ENCODE data around the gene PMEL. TPM values are rescaled to one million over a fixed set of nuclear protein-coding genes. Genes with fewer than 3 reads are reported as not detected.
"Not testable (repeated sequence)": the region's sequence is repeated elsewhere in the genome, so short reads cannot be mapped to it uniquely, and the experiment has no call there.

PMEL gene
- total RNA-seq, 1 experiment from 2014 or later = 2.0 TPM

- Histone ChIP-seq H3K9me3 (no peaks in the 10 kb centered on the region), H3K36me3 (no peaks in the 10 kb centered on the region), H3K27me3 (no peaks in the 10 kb centered on the region), H3K4me3 (no peak overlapping the region)
- DNase-seq = no peak
Measured at GRCh38 chr12:55933799-55934742, 31.8 kb downstream of the PMEL start.

- Histone ChIP-seq H3K4me3 (peak overlapping the region; percentile 47; the same call in 1 of the 2 replicates), H3K9me3 (no peaks in the 10 kb centered on the region), H3K36me3 (no peaks in the 10 kb centered on the region), H3K27me3 (no peaks in the 10 kb centered on the region)
- DNase-seq = peak; percentile 77
Measured at GRCh38 chr12:55933169-55933798, 32.6 kb downstream of the PMEL start.

DNA sequence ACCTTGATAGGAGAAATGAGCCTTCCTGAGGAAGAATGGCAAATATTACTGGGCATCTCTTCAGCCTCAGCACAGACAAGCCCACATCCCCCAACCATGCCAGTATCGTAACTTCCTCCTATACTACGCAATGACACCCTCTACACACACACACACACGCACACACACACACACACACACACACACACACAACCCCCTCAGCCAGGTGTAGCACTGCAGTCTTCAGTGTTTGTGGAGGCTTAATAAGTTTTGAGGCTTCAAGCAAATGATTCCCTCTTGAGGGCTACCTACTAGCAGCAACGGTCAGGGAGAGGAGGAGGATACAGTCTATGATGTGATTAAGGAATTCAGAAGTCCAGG lies 33.3 kb downstream of the PMEL start:
- DNase-seq = no peak
- no peaks in the 10 kb centered on the region for H3K36me3 ChIP-seq
- H3K9me3 ChIP-seq = no peaks in the 10 kb centered on the region
- peak overlapping the region; percentile 47 for H3K4me3 ChIP-seq
- no peaks in the 10 kb centered on the region for H3K27me3 ChIP-seq

DNA sequence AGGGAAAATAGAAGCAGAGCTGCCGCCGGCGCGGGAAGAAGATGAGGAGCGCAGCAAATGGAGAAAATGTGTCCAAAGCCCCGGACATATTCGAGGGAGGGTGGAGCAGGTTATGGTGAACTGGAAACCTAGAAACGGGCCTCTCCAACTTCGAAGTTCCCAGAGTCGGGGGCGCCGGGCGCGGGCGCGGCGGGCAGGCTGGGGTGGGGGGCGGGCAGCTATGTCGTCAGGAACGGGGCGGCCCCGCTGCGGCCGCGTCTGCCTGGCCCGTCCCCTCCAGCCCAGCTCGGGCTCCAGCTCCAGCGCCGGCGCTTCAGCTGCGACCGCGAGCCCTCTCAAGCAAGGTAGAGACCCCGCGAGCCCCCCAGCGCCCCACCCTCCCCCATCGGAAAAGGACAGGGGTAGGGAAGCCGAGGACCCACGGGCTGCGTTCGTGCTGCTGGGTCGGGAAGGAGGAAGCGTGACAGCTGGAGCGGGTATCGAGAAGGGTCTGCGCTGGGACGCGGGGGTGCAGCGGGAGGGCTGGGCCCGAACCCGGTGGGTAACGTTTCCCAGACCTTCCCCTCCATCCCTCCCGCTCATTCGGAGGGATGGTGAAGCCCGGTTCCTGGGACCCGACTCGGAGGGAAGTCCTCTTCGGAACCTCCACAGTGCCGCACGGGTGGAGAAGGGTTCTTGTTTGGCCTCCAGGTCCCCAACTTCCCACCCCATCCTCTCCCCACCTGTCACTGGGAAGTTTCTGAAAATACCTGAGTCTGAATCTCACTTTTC lies 33.9 kb downstream of the PMEL start:
- Histone ChIP-seq H3K27me3 (no peaks in the 10 kb centered on the region), H3K9me3 (no peaks in the 10 kb centered on the region), H3K4me3 (peak overlapping the region; percentile 47), H3K36me3 (no peaks in the 10 kb centered on the region)
- DNase-seq = peak; percentile 30

DNA sequence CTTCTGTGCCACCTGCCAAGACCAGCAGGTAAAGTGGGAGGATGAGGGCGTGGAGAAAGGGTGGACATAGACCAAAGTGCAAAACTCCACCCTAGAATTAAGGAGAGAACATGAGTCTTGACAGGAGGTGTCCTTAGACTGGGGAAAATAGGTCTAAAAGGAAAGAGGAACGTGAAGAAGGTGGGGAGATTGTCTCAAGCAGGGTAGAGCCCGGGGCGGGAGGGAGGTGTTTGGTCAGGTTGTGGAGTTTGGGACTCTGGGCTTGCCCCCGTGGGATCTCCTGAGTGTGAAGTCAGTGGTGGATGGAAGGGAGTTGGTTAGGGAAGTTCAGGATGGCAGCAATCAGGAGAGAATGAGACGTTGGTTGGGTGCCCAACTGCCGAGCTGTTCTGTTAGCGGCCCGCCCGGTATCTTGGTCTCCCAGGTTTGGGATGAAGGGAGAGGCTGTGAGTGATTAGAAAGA lies 34.5 kb downstream of the PMEL start:
- H3K9me3 ChIP-seq = no peaks in the 10 kb centered on the region
- H3K27me3 ChIP-seq = no peaks in the 10 kb centered on the region
- peak overlapping the region; percentile 47 for H3K4me3 ChIP-seq
- no peak for DNase-seq
- H3K36me3 ChIP-seq = no peaks in the 10 kb centered on the region

DNA sequence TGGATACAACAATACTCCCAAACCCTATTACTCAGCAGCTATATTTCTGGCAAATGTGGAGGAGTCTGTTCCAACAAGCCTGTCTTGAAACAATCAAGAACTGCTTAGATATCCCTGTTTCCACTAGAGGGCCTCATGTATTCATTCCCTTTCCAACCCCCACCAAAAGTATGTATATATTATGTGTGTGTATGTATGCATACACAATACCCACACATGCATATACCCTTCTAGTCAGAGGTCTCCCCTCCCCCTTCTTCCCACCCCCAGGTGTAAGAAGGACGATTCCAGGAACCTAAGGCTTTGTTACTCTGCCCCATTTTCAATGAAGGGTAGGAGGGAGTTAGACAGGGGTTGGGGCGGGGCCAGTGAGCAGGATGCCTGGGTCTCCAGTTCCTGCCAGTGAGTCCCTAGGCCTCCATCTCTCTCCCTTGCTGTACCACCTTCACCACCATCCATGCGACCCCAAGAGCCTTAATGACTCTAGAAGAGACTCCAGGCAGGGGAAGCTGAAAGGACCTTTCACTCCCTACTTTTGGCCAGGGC lies 35.0 kb downstream of the PMEL start, which contains the start of gene DGKA:
Gene DGKA (plus strand): TSS at position 392 of the 546 bp plus-strand sequence. CDS start 5,342 bp downstream, outside the sequence.
- Histone ChIP-seq H3K4me3 (peak within 1 kb of the TSS; percentile 47), H3K27me3 (no peaks in the 10 kb centered on the region), H3K36me3 (no peaks in the 10 kb centered on the region), H3K9me3 (no peaks in the 10 kb centered on the region)
- DNase-seq = peak; percentile 37

- no peak overlapping the region for H3K4me3 ChIP-seq
- no peaks in the 10 kb centered on the region for H3K27me3 ChIP-seq
- DNase-seq = no peak
- H3K36me3 ChIP-seq = peaks cover 3% of the 10 kb centered on the region
- H3K9me3 ChIP-seq = no peaks in the 10 kb centered on the region
Measured at GRCh38 chr12:55929306-55929791, 36.5 kb downstream of the PMEL start.

DNA sequence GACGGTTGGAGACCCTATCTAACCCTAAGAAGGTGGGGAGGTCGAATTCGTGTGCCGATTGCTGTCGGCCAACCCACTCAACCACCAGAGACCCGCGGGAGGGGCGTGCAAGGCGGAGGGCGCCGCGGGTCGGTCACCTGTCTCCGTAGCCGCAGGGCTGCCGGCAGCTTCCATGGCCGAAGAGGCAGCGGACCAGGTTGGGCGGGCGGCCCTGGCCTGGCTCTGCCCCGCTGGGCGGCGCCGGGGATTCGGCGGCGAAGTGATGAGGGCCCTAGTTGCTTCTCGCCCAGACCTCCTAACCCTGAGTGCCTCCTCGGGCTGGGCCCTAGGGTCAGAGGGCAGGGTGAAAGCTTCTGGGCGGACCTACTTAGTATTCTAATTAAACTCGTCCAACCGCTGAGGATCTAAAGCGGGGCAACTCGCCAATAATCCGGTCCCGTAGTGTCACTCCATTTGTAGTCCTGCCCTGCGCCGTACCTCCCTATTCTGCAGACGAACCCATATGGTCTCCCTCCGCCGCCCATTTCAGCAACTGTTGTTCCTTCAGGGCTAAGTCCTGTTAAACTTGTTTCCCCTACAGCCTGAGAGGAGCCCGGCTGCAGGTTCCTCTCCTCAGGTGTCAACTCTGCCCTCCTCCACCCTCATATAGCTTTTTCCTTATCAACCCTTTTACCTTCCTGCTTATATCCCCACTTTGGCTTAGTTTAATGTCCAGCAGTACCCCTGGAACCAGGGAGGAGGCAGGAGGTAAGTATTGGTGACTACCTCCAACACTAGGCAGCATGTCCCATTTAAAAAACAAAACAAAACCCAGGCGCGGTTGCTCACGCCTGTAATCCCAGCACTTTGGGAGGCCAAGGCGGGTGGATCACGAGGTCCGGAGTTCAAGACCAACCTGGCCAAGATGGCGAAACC lies 38.0 kb downstream of the PMEL start, which contains the start of gene PYM1:
Gene PYM1 (minus strand): TSS at position 307 of the 915 bp plus-strand sequence. CDS start 133 bp downstream, at position 174.
- Histone ChIP-seq H3K9me3 (no peaks in the 10 kb centered on the region), H3K4me3 (peak within 1 kb of the TSS; percentile 97), H3K36me3 (peaks cover 4% of the 10 kb centered on the region), H3K27me3 (no peaks in the 10 kb centered on the region)
- DNase-seq = peak; percentile 74

DNA sequence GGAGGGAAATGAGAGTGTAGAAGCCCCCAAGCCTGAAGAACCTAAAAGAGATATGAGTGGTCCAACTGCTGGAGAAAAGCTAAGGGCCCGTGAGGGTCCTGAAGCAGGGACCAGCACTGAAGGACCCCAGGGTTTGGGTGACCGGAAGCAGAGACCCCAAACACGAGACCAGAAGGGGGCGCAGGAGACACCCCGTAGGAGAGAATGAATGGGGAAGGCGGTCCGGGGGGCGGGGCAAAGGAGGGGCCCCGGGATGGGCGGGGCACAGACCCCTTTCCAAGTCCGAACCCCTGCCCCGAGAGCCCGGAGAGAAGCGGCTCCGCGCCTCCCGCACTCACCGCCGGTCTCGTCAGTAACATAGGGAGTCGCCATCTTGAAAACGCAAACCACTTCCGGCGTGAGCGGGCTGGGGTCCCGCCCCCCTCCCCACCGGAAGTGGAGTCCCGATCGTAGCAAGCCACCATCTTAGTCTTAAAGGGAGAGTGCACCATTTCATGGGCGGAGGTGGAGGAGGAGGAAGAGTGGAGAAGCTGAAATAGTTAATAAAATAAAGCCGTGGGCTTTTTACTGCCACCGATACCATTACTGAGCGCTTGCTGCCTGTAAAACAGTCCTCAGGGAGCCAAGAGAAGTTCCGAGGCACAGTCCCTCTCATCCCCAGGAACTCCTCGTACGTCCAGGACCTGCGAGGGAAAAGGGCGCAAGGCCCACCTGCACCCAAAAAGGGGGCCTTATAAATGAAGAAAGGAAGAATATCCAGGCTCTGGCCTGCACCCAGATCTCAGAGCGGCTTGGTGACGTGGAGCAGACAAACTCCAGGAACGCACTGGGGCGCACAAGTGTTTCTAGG lies 38.9 kb downstream of the PMEL start:
- DNase-seq = peak; percentile 95
- H3K36me3 ChIP-seq = peaks cover 8% of the 10 kb centered on the region
- no peaks in the 10 kb centered on the region for H3K9me3 ChIP-seq
- H3K4me3 ChIP-seq = peak overlapping the region; percentile 97
- H3K27me3 ChIP-seq = no peaks in the 10 kb centered on the region

- Histone ChIP-seq H3K36me3 (peaks cover 8% of the 10 kb centered on the region), H3K9me3 (no peaks in the 10 kb centered on the region), H3K27me3 (no peaks in the 10 kb centered on the region), H3K4me3 (peak overlapping the region; percentile 97)
- no peak for DNase-seq
Measured at GRCh38 chr12:55925870-55926737, 39.7 kb downstream of the PMEL start.

- no peak for DNase-seq
- Histone ChIP-seq H3K4me3 (peak overlapping the region; percentile 97), H3K27me3 (no peaks in the 10 kb centered on the region), H3K9me3 (no peaks in the 10 kb centered on the region), H3K36me3 (peaks cover 8% of the 10 kb centered on the region)
Measured at GRCh38 chr12:55925371-55925770, 40.5 kb downstream of the PMEL start.

DNA sequence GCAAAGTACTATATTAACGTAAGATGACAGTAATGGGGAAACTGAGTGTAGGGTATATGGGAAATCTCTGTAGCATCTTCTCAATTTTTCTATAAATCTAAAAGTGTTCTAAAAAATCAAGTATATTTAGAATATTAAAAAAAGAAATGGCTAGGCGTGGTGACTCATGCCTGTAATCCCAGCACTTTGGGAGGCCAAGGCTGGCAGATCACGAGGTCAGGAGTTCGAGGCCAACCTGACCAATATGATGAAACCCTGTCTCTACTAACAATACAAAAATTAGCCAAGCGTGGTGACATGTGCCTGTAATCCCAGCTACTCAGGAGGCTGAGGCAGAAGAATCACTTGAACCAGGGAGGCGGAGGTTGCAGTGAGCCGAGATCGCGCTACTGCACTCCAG lies 42.2 kb downstream of the PMEL start:
- H3K4me3 ChIP-seq, H3K27me3 ChIP-seq, H3K36me3 ChIP-seq, H3K9me3 ChIP-seq: not testable (repeated sequence)
- peak; percentile 14 for DNase-seq

DNA sequence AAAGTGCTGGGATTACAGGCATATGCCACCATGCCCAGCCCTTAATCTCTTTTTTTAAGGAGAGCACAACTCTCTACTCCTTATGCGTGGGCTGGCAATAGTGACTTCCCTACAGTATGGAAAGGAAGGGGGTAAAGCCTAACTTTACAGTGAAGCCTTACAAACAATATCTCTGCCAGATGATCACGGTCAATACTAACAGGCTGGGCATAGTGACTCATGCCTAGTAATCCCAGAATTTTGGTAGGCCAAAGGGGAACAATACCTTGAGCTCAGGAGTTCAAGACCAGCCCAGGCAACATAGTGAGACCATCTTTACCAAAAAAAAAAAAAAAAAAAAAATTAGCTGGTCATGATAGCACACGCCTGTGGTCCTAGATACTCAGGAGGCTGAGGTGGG lies 43.7 kb downstream of the PMEL start:
- H3K4me3 ChIP-seq = no peak overlapping the region
- DNase-seq = peak; percentile 9

DNA sequence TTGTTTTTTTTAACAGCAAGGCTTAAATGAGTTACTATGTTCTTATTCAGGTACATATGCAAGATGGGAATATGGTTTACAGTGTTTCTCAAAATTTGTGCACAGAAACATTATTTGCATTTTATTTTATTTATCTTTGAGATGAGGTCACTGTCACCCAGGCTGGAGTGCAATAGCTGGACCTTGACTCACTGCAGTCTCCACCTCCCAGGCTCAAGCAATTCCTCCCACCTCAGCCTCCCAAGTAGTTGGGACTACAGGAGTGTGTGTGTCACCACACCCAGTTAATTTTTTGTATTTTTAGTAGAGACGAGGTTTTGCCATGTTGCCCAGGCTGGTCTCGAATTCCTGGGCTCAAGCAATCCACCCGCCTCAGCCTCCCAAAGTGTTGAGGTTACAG lies 46.8 kb downstream of the PMEL start:
- not testable (repeated sequence) for H3K4me3 ChIP-seq, H3K27me3 ChIP-seq, H3K9me3 ChIP-seq
- peaks cover 17% of the 10 kb centered on the region for H3K36me3 ChIP-seq
- DNase-seq = peak; percentile 58

More for the DNA sequence above, 43.7 kb downstream of the PMEL start:
- no peaks in the 10 kb centered on the region for H3K27me3 ChIP-seq
- no peaks in the 10 kb centered on the region for H3K9me3 ChIP-seq
- H3K36me3 ChIP-seq = peaks cover 8% of the 10 kb centered on the region

All from MG63 (cell line).